ENCODE data around the gene ALDH8A1.
A peak's percentile ranks its signal among the peaks of the same experiment; 100 is the strongest.

The ALDH8A1 gene

GRCh38 chr6:134870677-134871498 lies 79.0 kb downstream of the ALDH8A1 start:
- peak; percentile 11 for DNase-seq (ENCODE audit: low spot score)

GRCh38 chr6:134868812-134869211 lies 81.1 kb downstream of the ALDH8A1 start:
- no peak for DNase-seq (ENCODE audit: low spot score)

All from activated CD4-positive, alpha-beta T cell treated with anti-CD3 and anti-CD28 coated beads, Interleukin-2, Interleukin-4, amounts not matched to agents 100 ng/mL and 50 ng/mL, durations not matched to agents 16 hours and 8 hours (primary cell).